HG03575 (cell line): Measurements from ENCODE around the gene CYP27A1.

ENCODE experiments used
- ATAC-seq: cut with Tn5 transposase; IDR thresholded peaks from one replicate; pipeline ENCODE4 v1.9.1; 2021; ENCODE audit not compliant: unreplicated experiment, insufficient number of reproducible peaks, low FRiP score; ENCODE audit errors: extremely low read depth

CYP27A1 gene

DNA sequence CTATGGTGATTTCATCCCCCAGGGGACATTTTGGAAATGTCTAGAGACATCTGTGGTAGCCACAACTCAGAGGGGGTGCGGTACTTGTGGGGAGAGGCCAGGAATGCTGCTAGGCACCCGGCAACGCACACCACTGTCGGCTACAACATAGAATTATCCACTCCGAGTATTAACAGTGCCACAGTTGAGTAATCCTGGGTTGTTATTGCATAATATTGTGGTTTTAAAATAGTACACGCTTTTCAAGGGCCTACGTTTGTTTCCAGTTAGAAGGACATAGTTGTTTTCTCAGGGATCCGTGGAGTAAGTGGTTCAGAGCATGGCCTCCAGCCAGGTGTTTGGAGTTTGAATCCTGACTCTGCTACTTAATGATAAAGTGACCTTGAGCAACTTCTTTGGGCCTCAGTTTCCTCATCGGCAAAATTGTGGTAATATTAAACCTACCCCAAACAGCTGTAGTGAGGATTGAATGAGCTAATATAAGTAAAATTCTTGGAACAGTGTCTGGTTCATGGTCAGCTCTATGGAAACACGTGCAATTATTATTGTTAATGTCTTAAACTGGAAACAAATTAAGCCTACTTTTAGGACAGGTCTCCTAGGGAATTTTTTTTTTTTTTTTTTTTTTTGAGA lies 24.5 kb downstream of the CYP27A1 start:
- ATAC-seq, result no peak

DNA sequence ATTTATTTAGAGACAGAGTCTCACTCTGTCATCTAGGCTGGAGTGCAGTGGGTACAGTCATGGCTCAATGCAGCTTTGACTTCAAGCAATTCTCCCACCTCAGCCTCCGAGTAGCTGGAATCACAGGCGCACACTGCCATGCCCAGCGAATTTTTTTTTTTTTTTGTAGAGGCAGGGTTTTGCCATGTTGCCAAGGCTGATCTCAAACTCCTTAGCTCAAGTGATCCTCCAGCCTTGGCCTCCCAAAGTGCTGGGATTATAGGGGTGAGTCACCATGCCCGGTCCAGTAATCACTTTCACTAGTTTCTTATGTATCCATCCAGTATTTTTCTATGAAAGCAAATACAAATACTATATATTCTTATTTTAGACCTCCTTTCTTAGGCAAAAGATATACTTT lies 25.7 kb downstream of the CYP27A1 start:
- no peak for ATAC-seq

- ATAC-seq, result no peak
These were observed 27.6 kb downstream of the CYP27A1 start for GRCh38 chr2:218809515-218809914.

DNA sequence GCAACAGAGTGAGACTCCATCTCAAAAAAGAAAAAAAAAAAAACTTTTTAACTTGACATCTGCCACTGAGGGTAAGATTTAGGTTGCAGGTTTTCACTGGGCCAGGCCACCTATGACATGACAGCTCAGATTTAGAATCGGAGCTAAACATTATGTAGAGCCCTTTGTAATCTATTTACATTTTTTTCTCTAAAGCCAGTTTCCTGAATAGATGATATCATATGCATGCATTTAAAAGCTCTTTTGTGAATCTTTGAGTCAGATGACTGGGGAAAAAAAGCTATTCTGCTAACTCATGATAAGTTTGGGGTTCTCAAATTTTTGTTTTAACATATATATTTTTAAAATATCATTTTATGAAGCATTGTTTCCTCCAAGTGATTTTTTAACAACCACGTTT lies 28.3 kb downstream of the CYP27A1 start:
- ATAC-seq, result no peak

DNA sequence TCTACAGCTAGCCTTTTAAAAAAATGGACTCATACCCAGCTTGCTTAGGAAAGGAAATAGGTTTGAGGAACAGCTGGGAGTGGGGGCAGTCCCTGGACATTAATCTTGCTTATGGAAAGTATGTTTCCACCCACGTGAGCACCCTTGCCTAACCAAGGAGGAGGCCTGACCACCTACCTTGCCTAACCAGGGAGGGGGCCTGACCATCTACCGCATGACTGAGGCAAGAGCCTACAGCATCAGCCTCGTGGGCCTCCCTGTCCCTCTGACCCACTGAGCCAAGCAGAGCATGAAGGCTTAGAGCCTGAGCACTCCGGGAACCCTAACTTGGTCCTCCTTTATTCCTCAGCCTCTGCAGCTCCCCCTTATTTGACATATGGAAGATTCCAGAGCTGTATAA lies 29.4 kb downstream of the CYP27A1 start:
- ATAC-seq, result no peak

DNA sequence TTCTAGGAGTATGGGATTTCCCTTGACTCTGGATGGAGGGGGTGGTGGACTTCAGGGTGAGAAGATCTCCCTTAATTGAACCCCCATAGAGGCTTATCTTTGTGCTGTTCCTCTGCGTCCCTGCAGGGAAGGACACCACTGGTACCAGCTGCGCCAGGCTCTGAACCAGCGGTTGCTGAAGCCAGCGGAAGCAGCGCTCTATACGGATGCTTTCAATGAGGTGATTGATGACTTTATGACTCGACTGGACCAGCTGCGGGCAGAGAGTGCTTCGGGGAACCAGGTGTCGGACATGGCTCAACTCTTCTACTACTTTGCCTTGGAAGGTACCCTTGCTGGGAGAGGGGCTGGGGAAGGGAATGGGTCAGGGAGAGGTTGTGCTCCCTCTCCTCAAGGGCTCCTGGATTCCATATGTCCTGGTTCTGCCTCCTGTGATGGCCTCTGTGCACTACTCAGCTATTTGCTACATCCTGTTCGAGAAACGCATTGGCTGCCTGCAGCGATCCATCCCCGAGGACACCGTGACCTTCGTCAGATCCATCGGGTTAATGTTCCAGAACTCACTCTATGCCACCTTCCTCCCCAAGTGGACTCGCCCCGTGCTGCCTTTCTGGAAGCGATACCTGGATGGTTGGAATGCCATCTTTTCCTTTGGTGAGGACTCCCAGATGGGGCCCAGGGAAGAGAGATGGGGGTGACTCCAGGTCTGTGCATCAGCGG lies 30.3 kb downstream of the CYP27A1 start:
- no peak for ATAC-seq

DNA sequence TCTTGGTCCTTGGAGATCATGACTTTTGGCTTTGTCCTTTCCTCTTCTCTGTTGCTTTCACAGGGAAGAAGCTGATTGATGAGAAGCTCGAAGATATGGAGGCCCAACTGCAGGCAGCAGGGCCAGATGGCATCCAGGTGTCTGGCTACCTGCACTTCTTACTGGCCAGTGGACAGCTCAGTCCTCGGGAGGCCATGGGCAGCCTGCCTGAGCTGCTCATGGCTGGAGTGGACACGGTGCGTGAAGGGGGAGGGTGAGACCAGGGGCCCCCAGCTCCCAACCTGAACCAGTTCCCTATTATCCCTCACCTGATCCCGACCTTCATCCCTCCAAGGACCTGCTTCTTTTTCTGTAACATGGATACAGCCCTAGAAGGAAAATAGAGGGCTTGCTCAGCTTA lies 30.9 kb downstream of the CYP27A1 start:
- no peak for ATAC-seq

GRCh38 chr2:218813771-218814460 lies 32.0 kb downstream of the CYP27A1 start:
- ATAC-seq, result no peak

DNA sequence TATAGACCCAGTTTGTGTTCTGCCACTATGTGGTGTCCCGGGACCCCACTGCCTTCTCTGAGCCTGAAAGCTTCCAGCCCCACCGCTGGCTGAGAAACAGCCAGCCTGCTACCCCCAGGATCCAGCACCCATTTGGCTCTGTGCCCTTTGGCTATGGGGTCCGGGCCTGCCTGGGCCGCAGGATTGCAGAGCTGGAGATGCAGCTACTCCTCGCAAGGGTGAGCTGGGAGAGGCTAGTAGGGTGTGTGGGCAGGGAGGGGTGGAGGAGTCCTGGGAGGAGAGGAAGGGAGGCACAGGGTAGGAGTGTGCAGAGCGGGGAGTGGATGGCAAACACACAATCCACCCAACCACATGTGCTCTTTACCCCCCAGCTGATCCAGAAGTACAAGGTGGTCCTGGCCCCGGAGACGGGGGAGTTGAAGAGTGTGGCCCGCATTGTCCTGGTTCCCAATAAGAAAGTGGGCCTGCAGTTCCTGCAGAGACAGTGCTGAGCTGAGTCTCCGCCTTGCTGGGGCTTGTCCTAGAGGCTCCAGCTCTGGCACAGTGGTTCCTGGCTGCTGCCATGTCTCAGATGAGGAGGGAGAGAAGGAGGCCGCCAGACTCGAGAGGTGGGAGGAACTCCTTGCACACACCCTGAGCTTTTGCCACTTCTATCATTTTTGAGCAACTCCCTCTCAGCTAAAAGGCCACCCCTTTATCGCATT lies 32.7 kb downstream of the CYP27A1 start:
- ATAC-seq, result no peak

DNA sequence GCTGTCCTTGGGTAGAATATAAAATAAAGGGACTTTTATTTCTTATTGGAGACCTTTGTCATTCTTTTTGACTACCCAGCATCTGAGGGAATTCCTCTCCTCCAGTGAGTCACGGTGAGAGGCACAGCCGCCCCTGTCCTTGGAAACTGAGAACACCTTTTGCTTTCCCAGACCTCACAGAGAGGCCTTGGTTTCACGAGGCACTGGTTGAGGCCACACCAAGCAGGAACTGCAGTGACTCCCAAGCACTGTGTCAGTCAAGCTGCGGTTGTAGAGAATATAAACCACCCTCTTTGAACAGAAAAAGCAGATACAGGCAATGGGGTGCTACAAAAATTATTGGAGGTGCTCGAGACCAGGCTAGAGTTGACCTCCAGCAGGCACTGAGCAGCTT lies 33.3 kb downstream of the CYP27A1 start:
- no peak for ATAC-seq

- no peak for ATAC-seq
These were observed 33.7 kb downstream of the CYP27A1 start for GRCh38 chr2:218815649-218816048.

DNA sequence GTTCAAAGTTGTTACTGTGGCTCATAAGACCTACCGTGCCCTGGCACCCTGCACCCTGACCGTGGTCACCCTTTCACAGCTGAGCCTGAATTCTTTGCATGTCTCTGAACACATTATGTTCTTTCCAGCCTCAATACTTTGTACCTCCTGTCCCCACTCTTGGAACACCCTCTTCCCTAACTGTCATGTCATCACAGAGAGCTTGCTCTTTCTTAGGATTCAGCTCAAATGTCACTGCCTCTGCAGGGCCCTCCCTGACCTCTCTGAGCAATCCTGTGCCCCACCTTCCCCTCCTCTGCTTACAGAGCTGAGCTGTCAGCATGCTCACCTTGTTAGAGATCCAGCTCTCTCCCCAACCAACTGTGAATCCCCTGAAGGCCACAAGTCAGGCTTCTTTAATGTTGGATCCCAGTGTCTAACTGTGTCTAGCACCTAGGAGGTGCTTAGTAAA lies 34.6 kb downstream of the CYP27A1 start:
- ATAC-seq, result no peak

DNA sequence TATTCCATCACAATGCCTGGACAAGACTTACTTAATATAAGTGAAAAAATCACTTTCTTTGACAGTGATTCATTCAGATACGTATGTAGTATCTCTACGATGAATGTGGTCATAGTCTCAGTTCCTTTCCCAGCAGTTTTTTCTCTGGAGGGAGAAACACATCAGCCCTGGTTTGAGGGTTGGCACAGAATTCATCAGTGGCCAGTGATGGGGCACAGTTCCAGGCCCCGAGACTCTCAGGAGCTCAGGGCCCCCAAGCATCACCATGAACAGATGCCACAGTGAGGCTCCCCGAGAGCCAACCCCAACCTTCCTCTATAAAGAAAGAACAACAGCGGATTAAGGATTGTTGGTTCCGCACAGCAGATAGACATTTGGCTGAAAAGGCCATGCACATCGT lies 37.1 kb downstream of the CYP27A1 start:
- no peak for ATAC-seq

DNA sequence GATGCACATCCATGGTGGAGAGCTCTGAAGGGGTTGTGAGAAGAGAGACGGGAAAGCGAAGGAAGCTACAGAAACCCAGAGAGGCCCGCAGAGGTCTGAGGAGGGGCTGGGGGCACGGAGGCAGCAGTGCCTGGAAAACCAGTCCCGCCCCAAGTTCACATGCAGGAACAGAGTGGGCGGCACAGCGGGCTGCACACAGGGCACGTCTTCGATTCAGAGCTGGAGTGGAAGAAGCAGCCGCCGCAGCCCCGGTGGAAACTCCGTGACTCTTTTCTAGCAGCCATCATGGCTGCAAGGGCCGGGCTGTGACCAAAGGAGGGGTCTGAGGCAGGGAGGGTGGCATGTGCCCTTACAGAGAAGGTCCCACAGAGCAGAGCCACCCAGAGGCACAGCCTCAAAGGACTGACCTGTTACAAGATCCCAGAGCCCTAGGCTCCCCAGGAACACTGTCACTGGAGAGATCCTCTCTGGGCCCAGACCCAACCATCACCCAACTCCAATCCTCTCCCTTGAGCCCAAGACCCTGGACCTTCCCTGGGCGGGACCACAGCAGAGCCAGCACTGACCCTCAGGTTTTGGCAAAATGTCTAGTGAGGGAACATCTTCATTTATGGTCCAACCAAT lies 38.9 kb downstream of the CYP27A1 start:
- no peak for ATAC-seq

GRCh38 chr2:218821605-218822211 lies 39.8 kb downstream of the CYP27A1 start:
- no peak for ATAC-seq

DNA sequence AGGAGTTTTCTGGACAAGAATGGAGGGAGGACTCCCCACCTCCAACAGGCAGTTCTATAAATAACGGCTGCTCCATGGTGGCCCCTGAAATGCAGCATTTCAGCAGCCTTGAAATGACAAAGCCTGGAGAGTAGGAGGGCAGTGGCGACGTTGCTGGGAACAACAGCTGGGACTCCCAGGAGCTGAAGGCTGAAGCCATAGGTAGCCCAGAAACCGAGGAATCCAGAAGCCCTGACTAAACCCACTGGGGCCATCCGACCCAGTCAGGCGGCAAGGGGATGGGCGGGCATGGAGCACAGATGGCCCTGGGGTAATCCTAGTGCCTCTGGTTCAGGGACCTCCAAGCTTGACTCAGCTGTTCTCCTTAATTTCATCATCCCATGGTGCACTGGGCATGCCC lies 40.7 kb downstream of the CYP27A1 start:
- no peak for ATAC-seq

GRCh38 chr2:218823196-218823855 lies 41.4 kb downstream of the CYP27A1 start:
- no peak for ATAC-seq

DNA sequence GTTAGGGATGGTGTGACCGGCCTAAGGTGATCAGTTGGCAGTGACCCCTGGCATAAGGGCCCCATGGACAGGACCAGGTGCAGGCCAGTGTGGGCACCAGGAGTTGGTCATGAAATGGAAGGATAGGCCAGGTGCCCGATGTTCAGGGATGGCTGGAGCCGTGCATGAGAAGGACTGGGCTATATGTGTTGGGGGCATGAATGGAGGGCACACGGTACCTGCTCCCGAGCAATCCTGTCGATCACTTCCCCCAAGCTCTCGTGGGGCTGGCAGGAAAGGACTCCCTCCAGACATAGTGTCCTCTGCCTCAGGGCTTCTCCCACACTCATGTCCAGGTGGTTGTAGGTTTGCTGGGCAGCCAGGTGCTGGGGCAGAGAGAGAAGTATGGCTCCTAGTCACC lies 42.1 kb downstream of the CYP27A1 start:
- ATAC-seq, result no peak
